Keratinocyte (primary cell): ENCODE results near the gene TPGS1. TPM values are rescaled to one million over a fixed set of nuclear protein-coding genes. Genes with fewer than 3 reads are reported as not detected.

Source experiments
- DNase-seq: peaks from one replicate; pipeline ENCODE4 v3.0.0-alpha.2; 2011; ENCODE audit warnings: low read depth, missing footprints, low spot score
- FAIRE-seq: peaks from 2 replicates; lab custom pipeline; 2011; peaks lifted over from hg19 to GRCh38; lab: Jason Lieb, UNC
- H2AFZ ChIP-seq: 2 replicates; pipeline ENCODE4 v1.6.0; 2012; ENCODE audit warnings: low read length, control low read depth, inconsistent platforms; ENCODE audit not compliant: control insufficient read depth
- H3K27ac ChIP-seq: 2 replicates; pipeline ENCODE4 v1.5.1; 2011; ENCODE audit warnings: low read length; ENCODE audit not compliant: control insufficient read depth, insufficient read depth
- H3K27me3 ChIP-seq: 3 replicates; pipeline ENCODE4 v1.6.0; 2011; ENCODE audit warnings: low read length; ENCODE audit not compliant: control insufficient read depth, insufficient read depth; ENCODE audit errors: extremely low read depth
- H3K36me3 ChIP-seq, 2 experiments: 2 replicates in 1 of 2; 3 replicates in 1 of 2; pipeline ENCODE4 v1.5.1; 2011; ENCODE audit warnings: low read length in 2 of 2, mild to moderate bottlenecking in 1 of 2; ENCODE audit not compliant: control insufficient read depth in 2 of 2, insufficient read depth in 2 of 2; ENCODE audit errors: extremely low read depth in 1 of 2
- H3K4me1 ChIP-seq: 3 replicates; pipeline ENCODE4 v1.5.1; 2011; ENCODE audit warnings: low read length; ENCODE audit not compliant: control insufficient read depth, insufficient read depth; ENCODE audit errors: extremely low read depth
- H3K4me2 ChIP-seq: 3 replicates; pipeline ENCODE4 v1.6.0; 2011; ENCODE audit warnings: low read depth, low read length; ENCODE audit not compliant: control insufficient read depth, insufficient read depth; ENCODE audit errors: extremely low read depth
- H3K4me3 ChIP-seq, 3 experiments: fragments of 200-600 bp in 1 of 3; sonication (generic) in 1 of 3; 2 replicates in 2 of 3; 3 replicates in 1 of 3; pipeline ENCODE4 v1.5.1; 2011 to 2016; ENCODE audit warnings: low read length in 3 of 3, mild to moderate bottlenecking in 3 of 3, control low read depth in 2 of 3, inconsistent platforms in 1 of 3, low read depth in 1 of 3, mixed read lengths in 1 of 3, mixed run types in 1 of 3, moderate library complexity in 1 of 3; ENCODE audit not compliant: control insufficient read depth in 2 of 3, insufficient read depth in 2 of 3; ENCODE audit errors: extremely low read depth in 1 of 3
- H3K79me2 ChIP-seq: 2 replicates; pipeline ENCODE4 v1.6.0; 2012; ENCODE audit warnings: low read length; ENCODE audit not compliant: control insufficient read depth, insufficient read depth
- H3K9ac ChIP-seq: 3 replicates; pipeline ENCODE4 v1.6.0; 2011; ENCODE audit warnings: low read length; ENCODE audit not compliant: control insufficient read depth, insufficient read depth; ENCODE audit errors: extremely low read depth
- H3K9me1 ChIP-seq: 3 replicates; pipeline ENCODE4 v1.6.0; 2011; ENCODE audit warnings: low read length; ENCODE audit not compliant: control insufficient read depth, insufficient read depth; ENCODE audit errors: extremely low read depth
- H3K9me3 ChIP-seq: 2 replicates; pipeline ENCODE4 v1.5.1; 2012; ENCODE audit warnings: low read depth, low read length; ENCODE audit not compliant: control insufficient read depth
- H4K20me1 ChIP-seq: 3 replicates; pipeline ENCODE4 v1.6.0; 2011; ENCODE audit warnings: low read length; ENCODE audit not compliant: control insufficient read depth, insufficient read depth; ENCODE audit errors: extremely low read depth
- CTCF ChIP-seq, 3 experiments: IDR thresholded peaks in 1 of 3; conservative IDR thresholded peaks in 1 of 3; optimal IDR thresholded peaks in 1 of 3; 2 replicates in 2 of 3; 3 replicates in 1 of 3; pipeline versions ENCODE3 to v1.5.1; 2011; ENCODE audit warnings: low read length in 3 of 3, mild to moderate bottlenecking in 3 of 3, moderate library complexity in 2 of 3, control low read depth in 1 of 3, inconsistent platforms in 1 of 3; ENCODE audit not compliant: insufficient read depth in 2 of 3; ENCODE audit errors: extremely low read depth in 1 of 3
- EZH2 ChIP-seq: IDR thresholded peaks from one replicate; pipeline ENCODE4 v1.6.1; 2012; ENCODE audit warnings: inconsistent platforms, mild to moderate bottlenecking, low read length, moderate library complexity
- dilution Hi-C: fragments of 300-500 bp; cut with MboI; formaldehyde crosslinking; loops from one replicate; pipeline ENCODE4 v1.7.0; 2020; ENCODE audit warnings: low sequenced_read_pairs; ENCODE audit not compliant: extremely low pct_ligation_motif_present
- polyA plus RNA-seq, 5 experiments: library from polyadenylated mRNA; depleted of rRNA in 3 of 5; stranded (reverse) in 3 of 5; stranded (forward) in 1 of 5; unstranded in 1 of 5; fragments of >200 nt; gene quantifications; 1 replicate in 1 of 5; 2 replicates in 3 of 5; 3 replicates in 1 of 5; pipeline versions ENCODE4 v1.2.1 to v1.2.3, GENCODE V29; 2011 to 2012; ENCODE audit warnings: missing spikeins in 2 of 5, low read depth in 1 of 5, low replicate concordance in 1 of 5

Gene TPGS1
- polyA plus RNA-seq, 1 donor (not counting 4 experiments of a cell fraction or from before 2014, with no cell fraction given), result 1.4 TPM

GRCh38 chr19:485583-486236 lies 21.6 kb upstream of the TPGS1 start:
- DNase-seq (no peak), FAIRE-seq (no peak)
- Histone ChIP-seq H3K27ac (no peak overlapping the region), H3K4me1 (no peaks in the 10 kb centered on the region), H3K4me2 (no peak overlapping the region), H3K9ac (no peak overlapping the region), H3K9me1 (no peaks in the 10 kb centered on the region), H3K36me3 (no peaks in the 10 kb centered on the region), H3K79me2 (no peaks in the 10 kb centered on the region), H2AFZ (no peak overlapping the region), H4K20me1 (no peaks in the 10 kb centered on the region), H3K4me3 (no peak overlapping the region), H3K27me3 (peaks cover 23% of the 10 kb centered on the region), H3K9me3 (peaks cover 2% of the 10 kb centered on the region)
- dilution Hi-C loops, result no loop called here
- TF ChIP-seq CTCF (optimal IDR thresholded peaks at IDR 0.05 in 1 of 3, IDR thresholded peaks at IDR 0.05 in 1 of 3, conservative IDR thresholded peaks at IDR 0.05 in 1 of 3; ENCODE audit: extremely low read depth in 1 of 3, insufficient read depth in 2 of 3, low read length in 3 of 3) (no peak), EZH2 (peak; percentile 94)

GRCh38 chr19:488505-489417 lies 18.5 kb upstream of the TPGS1 start:
- dilution Hi-C loops, result no loop called here
- Histone ChIP-seq H3K4me1 (no peaks in the 10 kb centered on the region), H3K9me1 (no peaks in the 10 kb centered on the region), H3K4me3 (peak overlapping the region; percentile 76 to 82 (median 77)), H3K4me2 (peak overlapping the region; percentile 73), H3K9ac (peak overlapping the region; percentile 80), H3K9me3 (no peaks in the 10 kb centered on the region), H3K27me3 (peaks cover 23% of the 10 kb centered on the region), H2AFZ (peak overlapping the region; percentile 66), H4K20me1 (no peaks in the 10 kb centered on the region), H3K27ac (peak overlapping the region; percentile 77), H3K36me3 (no peaks in the 10 kb centered on the region), H3K79me2 (no peaks in the 10 kb centered on the region)
- no peak for FAIRE-seq
- no peak for DNase-seq
- TF ChIP-seq CTCF (optimal IDR thresholded peaks at IDR 0.05 in 1 of 3, IDR thresholded peaks at IDR 0.05 in 1 of 3, conservative IDR thresholded peaks at IDR 0.05 in 1 of 3; ENCODE audit: extremely low read depth in 1 of 3, insufficient read depth in 2 of 3, low read length in 3 of 3) (no peak), EZH2 (no peak)
